Testis (tissue), 2 donors: ENCODE data around the gene CD8A.

Experiments used
- POLR2A ChIP-seq: fragments of 450-650 bp; IDR thresholded peaks from one replicate; pipeline ENCODE4 v1.6.1; 2017; ENCODE audit warnings: antibody characterized with exemption, mild to moderate bottlenecking, moderate library complexity
- TF ChIP-seq, protein P1 (sequence below), 3 experiments: fragments of 450-650 bp in 2 of 3; fragments of 200-600 bp in 1 of 3; sonication (generic) in 1 of 3; IDR thresholded peaks; one replicate each; pipeline ENCODE4 v1.5.1; 2016 to 2019; ENCODE audit warnings: antibody characterized with exemption in 3 of 3, mild to moderate bottlenecking in 2 of 3, moderate library complexity in 1 of 3

DNA sequence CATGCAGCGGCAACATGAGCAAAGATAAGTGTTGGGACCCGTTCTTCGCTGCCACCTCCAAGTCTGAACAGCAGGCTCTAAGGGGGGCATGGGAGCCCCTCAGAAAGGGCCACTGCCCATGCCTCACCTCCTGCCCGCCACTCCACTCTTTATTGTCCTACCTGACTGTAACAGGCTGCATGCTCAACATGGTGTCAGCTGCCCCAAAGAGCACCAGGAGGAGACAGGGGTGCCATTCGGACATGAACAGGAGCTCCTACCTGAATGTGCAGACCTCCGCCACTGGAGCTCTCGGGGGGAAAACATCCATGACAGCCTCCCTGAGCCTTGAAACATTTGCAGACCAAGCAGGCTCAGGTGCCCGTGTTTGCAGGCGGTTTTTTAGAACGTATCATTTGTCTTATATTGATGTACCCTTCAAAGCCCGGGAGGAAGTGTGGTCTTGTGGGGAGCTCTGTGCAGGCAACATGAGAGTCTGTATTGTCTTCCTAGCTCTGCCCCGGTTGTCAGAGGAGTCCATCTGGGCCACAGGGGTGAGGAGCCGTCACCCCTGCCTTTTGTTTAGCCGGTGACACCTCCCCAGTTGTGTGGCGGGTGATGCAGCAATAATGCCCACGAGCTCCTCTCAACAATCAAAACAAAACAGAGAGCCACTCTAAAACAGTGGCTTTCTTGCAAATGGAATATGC lies 35.1 kb upstream of the CD8A start:
- TF ChIP-seq, protein P1, sequence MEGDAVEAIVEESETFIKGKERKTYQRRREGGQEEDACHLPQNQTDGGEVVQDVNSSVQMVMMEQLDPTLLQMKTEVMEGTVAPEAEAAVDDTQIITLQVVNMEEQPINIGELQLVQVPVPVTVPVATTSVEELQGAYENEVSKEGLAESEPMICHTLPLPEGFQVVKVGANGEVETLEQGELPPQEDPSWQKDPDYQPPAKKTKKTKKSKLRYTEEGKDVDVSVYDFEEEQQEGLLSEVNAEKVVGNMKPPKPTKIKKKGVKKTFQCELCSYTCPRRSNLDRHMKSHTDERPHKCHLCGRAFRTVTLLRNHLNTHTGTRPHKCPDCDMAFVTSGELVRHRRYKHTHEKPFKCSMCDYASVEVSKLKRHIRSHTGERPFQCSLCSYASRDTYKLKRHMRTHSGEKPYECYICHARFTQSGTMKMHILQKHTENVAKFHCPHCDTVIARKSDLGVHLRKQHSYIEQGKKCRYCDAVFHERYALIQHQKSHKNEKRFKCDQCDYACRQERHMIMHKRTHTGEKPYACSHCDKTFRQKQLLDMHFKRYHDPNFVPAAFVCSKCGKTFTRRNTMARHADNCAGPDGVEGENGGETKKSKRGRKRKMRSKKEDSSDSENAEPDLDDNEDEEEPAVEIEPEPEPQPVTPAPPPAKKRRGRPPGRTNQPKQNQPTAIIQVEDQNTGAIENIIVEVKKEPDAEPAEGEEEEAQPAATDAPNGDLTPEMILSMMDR (IDR thresholded peaks at IDR 0.05): no peak
- no peak for TF ChIP-seq POLR2A
